Activated CD4-positive, alpha-beta memory T cell treated with anti-CD3 and anti-CD28 coated beads, Interleukin-2, amount 10 ng/mL, durations not matched to agents 7 days and 5 days (primary cell): Measurements from ENCODE around the gene ASTN2. TPM values are rescaled to one million over a fixed set of nuclear protein-coding genes. Genes with fewer than 3 reads are reported as not detected.

ENCODE experiments used
- CTCF ChIA-PET: fragments of 350-600 bp; sonication (Branson Sonifier 250); formaldehyde crosslinking; loops from one replicate; lab custom pipeline; 2021; ENCODE audit warnings: antibody characterized with exemption, inconsistent platforms; lab: Charles Lee
- POLR2A ChIA-PET: fragments of 350-600 bp; sonication (Branson Sonifier 250); formaldehyde crosslinking; loops from one replicate; lab custom pipeline; 2021; ENCODE audit warnings: antibody characterized with exemption; lab: Charles Lee
- DNase-seq: peaks from one replicate; pipeline ENCODE4 v3.0.0-alpha.2; 2020
- H3K27ac Mint-ChIP-seq: one replicate; pipeline ENCODE4 v1.8.0; 2021; ENCODE audit warnings: mild to moderate bottlenecking, mixed read lengths
- H3K27me3 Mint-ChIP-seq: one replicate; pipeline ENCODE4 v1.8.0; 2021; ENCODE audit warnings: mixed read lengths
- H3K36me3 Mint-ChIP-seq: one replicate; pipeline ENCODE4 v1.8.0; 2021; ENCODE audit warnings: low read depth, mixed read lengths
- H3K4me1 Mint-ChIP-seq: one replicate; pipeline ENCODE4 v1.8.0; 2021; ENCODE audit warnings: mixed read lengths
- H3K4me3 Mint-ChIP-seq: one replicate; pipeline ENCODE4 v1.8.0; 2021; ENCODE audit warnings: mild to moderate bottlenecking, mixed read lengths
- H3K9me3 Mint-ChIP-seq: one replicate; pipeline ENCODE4 v1.8.0; 2021; ENCODE audit warnings: mixed read lengths
- total RNA-seq, 2 experiments: library from RNA; stranded (reverse); gene quantifications; one replicate each; pipeline ENCODE4 v1.2.3, GENCODE V29; 2021

ASTN2 gene
- total RNA-seq, 2 experiments from 2014 or later, result 2.5 to 3.0 TPM

GRCh38 chr9:117268847-117269446 lies 145.9 kb downstream of the ASTN2 start:
- no peaks in the 10 kb centered on the region for H3K36me3 Mint-ChIP-seq
- H3K27ac Mint-ChIP-seq, result no peak overlapping the region
- CTCF ChIA-PET, result no interaction called here
- POLR2A ChIA-PET, result no interaction called here
- no peaks in the 10 kb centered on the region for H3K27me3 Mint-ChIP-seq
- no peaks in the 10 kb centered on the region for H3K4me1 Mint-ChIP-seq
- peaks cover 5% of the 10 kb centered on the region for H3K9me3 Mint-ChIP-seq
- no peak for DNase-seq
- H3K4me3 Mint-ChIP-seq, result no peak overlapping the region

GRCh38 chr9:117266855-117267497 lies 147.9 kb downstream of the ASTN2 start:
- no peaks in the 10 kb centered on the region for H3K27me3 Mint-ChIP-seq
- ChIA-PET POLR2A (no interaction called here), CTCF (no interaction called here)
- H3K4me1 Mint-ChIP-seq, result no peaks in the 10 kb centered on the region
- no peak overlapping the region for H3K27ac Mint-ChIP-seq
- H3K36me3 Mint-ChIP-seq, result no peaks in the 10 kb centered on the region
- H3K4me3 Mint-ChIP-seq, result no peak overlapping the region
- peaks cover 3% of the 10 kb centered on the region for H3K9me3 Mint-ChIP-seq
- DNase-seq, result no peak

DNA sequence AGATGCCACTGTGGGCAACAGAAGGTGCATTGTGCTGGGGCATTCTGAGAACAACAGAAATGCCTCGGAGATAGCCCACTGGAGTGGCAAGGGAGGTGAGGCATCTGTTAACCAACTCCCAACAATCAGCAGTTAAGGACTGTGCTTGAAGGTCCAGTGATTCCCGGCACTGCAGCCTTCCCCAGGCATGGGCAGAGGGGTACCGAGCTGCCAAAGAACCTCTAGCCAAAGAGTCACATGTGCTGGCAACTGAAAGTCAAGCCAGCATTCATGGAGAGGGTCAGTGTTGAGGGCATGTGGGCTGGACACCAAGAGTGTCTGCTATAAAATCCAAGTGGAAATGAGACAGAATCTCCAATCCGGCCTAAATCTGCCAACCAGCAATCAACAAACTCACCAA lies 149.6 kb downstream of the ASTN2 start:
- ChIA-PET POLR2A (no interaction called here), CTCF (no interaction called here)
- no peak overlapping the region for H3K4me3 Mint-ChIP-seq
- H3K27ac Mint-ChIP-seq, result no peak overlapping the region
- DNase-seq, result no peak
- no peaks in the 10 kb centered on the region for H3K27me3 Mint-ChIP-seq
- H3K9me3 Mint-ChIP-seq, result peaks cover 3% of the 10 kb centered on the region
- H3K4me1 Mint-ChIP-seq, result no peaks in the 10 kb centered on the region
- no peaks in the 10 kb centered on the region for H3K36me3 Mint-ChIP-seq

- no peak overlapping the region for H3K4me3 Mint-ChIP-seq
Measured at GRCh38 chr9:117258184-117258866, 156.5 kb downstream of the ASTN2 start.

DNA sequence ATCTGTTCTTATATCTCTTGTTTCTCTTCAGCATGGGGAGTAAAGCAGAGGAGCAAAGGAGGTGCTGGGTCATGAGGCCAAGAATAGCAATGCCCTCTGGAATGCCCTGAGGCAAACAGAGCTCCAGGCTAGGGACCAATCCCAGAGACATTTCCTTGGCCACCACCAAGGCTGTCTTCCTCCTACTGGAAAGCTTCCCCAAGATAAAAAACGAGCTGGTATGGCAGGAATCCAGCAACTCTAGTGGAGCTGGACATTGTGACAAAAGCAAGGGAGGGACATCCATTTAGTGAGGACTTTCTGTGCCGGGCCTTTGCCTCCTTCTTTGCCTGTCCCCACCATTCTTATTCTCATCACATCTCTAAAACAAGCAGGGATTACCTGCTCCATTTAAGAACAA lies 161.6 kb downstream of the ASTN2 start:
- CTCF ChIA-PET, result no interaction called here
- H3K4me1 Mint-ChIP-seq, result no peaks in the 10 kb centered on the region
- POLR2A ChIA-PET, result no interaction called here
- peaks cover 3% of the 10 kb centered on the region for H3K9me3 Mint-ChIP-seq
- no peaks in the 10 kb centered on the region for H3K27me3 Mint-ChIP-seq
- no peak overlapping the region for H3K4me3 Mint-ChIP-seq
- DNase-seq, result no peak
- H3K27ac Mint-ChIP-seq, result no peak overlapping the region
- H3K36me3 Mint-ChIP-seq, result no peaks in the 10 kb centered on the region

More at GRCh38 chr9:117258184-117258866, 156.5 kb downstream of the ASTN2 start:
- ChIA-PET CTCF (no interaction called here), POLR2A (no interaction called here)
- DNase-seq, result no peak
- H3K27ac Mint-ChIP-seq, result no peak overlapping the region
- H3K4me1 Mint-ChIP-seq, result no peaks in the 10 kb centered on the region
- H3K9me3 Mint-ChIP-seq, result peaks cover 2% of the 10 kb centered on the region
- no peaks in the 10 kb centered on the region for H3K36me3 Mint-ChIP-seq
- no peaks in the 10 kb centered on the region for H3K27me3 Mint-ChIP-seq

GRCh38 chr9:117250610-117251215 lies 164.1 kb downstream of the ASTN2 start:
- Mint-ChIP-seq H3K4me3 (no peak overlapping the region), H3K36me3 (no peaks in the 10 kb centered on the region), H3K9me3 (peaks cover 3% of the 10 kb centered on the region), H3K27ac (no peak overlapping the region), H3K27me3 (no peaks in the 10 kb centered on the region), H3K4me1 (no peaks in the 10 kb centered on the region)
- ChIA-PET CTCF (no interaction called here), POLR2A (no interaction called here)
- no peak for DNase-seq

DNA sequence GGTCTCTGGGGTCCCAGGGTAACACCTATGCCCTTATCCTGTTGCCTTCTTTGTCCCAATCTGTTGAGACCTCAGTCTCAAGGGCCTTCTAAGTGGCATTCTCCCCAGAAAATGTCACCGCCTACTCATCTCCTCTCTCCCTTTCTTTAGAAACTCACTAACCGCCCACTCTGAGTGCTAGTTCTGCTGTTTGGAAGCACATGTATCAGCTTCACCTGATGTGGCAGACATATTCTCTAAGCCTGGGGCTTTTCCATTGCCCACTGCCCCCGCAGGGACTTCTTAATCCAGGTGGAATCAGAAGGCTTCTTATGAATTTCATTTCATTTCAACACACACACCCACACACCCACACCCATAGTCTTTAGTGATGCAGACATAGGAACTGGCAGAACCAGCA lies 165.1 kb downstream of the ASTN2 start:
- Mint-ChIP-seq H3K27me3 (no peaks in the 10 kb centered on the region), H3K36me3 (no peaks in the 10 kb centered on the region), H3K4me3 (no peak overlapping the region), H3K9me3 (peaks cover 3% of the 10 kb centered on the region), H3K4me1 (no peaks in the 10 kb centered on the region), H3K27ac (no peak overlapping the region)
- CTCF ChIA-PET, result no interaction called here
- no peak for DNase-seq
- POLR2A ChIA-PET, result no interaction called here

DNA sequence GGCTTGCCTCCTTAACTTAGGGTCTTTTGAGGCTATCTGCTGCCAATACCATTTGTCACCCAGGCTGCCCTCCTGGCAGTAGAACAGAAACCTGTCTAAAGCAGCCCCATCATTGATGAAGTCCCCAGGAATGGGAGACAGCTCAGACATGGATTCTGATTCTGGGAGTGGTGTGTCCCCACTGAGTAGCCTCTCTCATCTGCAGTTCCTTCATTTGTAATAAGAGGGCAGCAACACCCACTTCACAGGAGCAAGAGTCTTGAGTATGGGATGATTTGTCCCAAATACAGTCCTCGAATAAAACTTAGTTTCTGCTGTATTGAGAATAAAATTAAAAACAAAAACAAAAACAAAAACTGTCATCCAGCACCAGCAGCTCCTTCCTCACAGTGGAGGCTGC lies 167.6 kb downstream of the ASTN2 start:
- ChIA-PET POLR2A (no interaction called here), CTCF (no interaction called here)
- H3K36me3 Mint-ChIP-seq, result no peaks in the 10 kb centered on the region

DNA sequence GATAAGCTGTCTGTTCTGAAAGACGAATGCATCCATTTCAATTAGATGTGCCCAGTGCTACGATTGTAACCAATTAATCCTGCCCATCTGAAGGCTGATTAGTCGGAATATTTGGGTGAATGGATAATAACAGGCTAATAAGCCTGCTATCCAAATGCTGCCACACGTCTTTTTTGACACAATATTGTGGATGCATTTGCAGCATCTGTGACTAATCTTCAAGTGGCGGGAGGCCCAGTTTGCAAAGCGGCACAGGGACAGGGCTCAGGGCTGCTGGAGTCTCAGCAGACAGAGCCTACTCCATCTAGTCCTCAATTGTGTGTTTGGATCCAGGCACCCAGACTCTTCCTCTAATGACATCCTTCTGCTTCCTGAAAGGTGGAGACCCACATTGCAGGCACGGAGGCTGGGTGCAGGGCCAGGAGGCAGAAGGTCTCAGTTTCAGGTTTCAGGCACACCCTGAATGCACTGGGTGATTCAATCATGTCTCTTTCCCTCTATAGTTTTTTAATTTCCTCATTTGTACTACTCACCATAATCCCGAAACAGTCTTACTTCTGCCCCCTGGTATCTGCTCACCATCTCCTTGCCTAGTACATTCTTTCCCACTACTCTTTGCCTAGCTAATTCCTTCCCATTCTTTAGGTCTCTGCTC lies 169.6 kb downstream of the ASTN2 start:
- H3K36me3 Mint-ChIP-seq, result no peaks in the 10 kb centered on the region
- no peaks in the 10 kb centered on the region for H3K4me1 Mint-ChIP-seq
- ChIA-PET CTCF (no interaction called here), POLR2A (no interaction called here)
- no peaks in the 10 kb centered on the region for H3K27me3 Mint-ChIP-seq
- H3K4me3 Mint-ChIP-seq, result no peak overlapping the region
- H3K9me3 Mint-ChIP-seq, result peaks cover 3% of the 10 kb centered on the region
- DNase-seq, result no peak
- H3K27ac Mint-ChIP-seq, result no peak overlapping the region

More for the DNA sequence above, 167.6 kb downstream of the ASTN2 start:
- Mint-ChIP-seq H3K27ac (no peak overlapping the region), H3K4me1 (no peaks in the 10 kb centered on the region), H3K4me3 (no peak overlapping the region), H3K9me3 (peaks cover 3% of the 10 kb centered on the region), H3K27me3 (no peaks in the 10 kb centered on the region)
- DNase-seq, result no peak

- Mint-ChIP-seq H3K27ac (no peak overlapping the region), H3K4me1 (no peaks in the 10 kb centered on the region), H3K27me3 (no peaks in the 10 kb centered on the region), H3K36me3 (no peaks in the 10 kb centered on the region), H3K4me3 (no peak overlapping the region), H3K9me3 (peaks cover 5% of the 10 kb centered on the region)
- ChIA-PET POLR2A (no interaction called here), CTCF (no interaction called here)
- DNase-seq, result no peak
Measured at GRCh38 chr9:117242082-117242481, 172.8 kb downstream of the ASTN2 start.

- Mint-ChIP-seq H3K9me3 (peaks cover 5% of the 10 kb centered on the region), H3K4me1 (no peaks in the 10 kb centered on the region)
- POLR2A ChIA-PET, result no interaction called here
Measured at GRCh38 chr9:117239428-117239827, 175.4 kb downstream of the ASTN2 start.

DNA sequence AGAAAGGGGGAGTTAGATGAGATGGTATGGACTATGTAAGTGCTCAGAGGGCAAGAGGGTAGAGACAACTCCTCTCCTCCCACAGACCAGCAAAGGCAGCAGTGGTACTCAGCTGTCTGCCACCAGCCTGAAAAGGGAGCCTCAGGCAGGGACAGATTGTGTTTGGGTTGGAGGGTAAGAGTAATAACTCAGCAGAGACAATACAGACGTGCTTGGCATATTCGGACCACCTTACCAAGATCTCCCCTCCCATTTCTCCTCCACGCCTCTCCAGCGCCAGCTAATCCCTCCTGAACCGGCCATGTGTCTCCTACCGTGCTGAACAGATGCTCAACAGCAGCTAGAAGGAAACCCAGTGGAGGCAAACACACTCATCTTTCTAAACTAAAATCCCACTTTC lies 180.8 kb downstream of the ASTN2 start:
- DNase-seq, result no peak
- Mint-ChIP-seq H3K27me3 (no peaks in the 10 kb centered on the region), H3K4me1 (no peaks in the 10 kb centered on the region), H3K4me3 (no peak overlapping the region), H3K27ac (no peak overlapping the region), H3K36me3 (no peaks in the 10 kb centered on the region), H3K9me3 (peaks cover 5% of the 10 kb centered on the region)
- ChIA-PET POLR2A (no interaction called here), CTCF (no interaction called here)

More at GRCh38 chr9:117239428-117239827, 175.4 kb downstream of the ASTN2 start:
- Mint-ChIP-seq H3K27me3 (no peaks in the 10 kb centered on the region), H3K36me3 (no peaks in the 10 kb centered on the region), H3K4me3 (no peak overlapping the region), H3K27ac (no peak overlapping the region)
- DNase-seq, result no peak
- CTCF ChIA-PET, result interaction anchor here (0.9 kb wide), 1 partner anchor 1213 kb away, joined by 3 read pairs; no protein-coding TSS in a partner anchor

DNA sequence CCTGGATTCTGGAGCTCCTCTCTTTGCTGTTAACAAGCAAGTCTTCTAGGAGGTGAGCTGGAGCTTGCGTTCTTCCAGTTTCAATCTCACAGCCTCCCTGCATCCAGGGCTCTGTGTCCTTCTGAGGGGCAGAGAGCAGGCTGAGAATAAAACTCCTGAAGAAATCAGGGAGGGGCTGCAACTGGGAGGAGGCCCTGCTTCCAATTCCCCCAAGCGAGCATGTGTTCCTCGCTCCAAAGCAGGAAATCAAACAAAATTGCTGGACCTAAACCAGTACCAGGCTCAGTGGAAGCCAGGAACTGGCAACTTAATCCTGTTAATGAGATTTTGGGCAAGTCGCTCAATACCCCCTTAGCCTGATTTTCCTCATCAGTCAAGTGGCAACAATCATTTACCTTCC lies 181.8 kb downstream of the ASTN2 start:
- Mint-ChIP-seq H3K27ac (no peak overlapping the region), H3K36me3 (no peaks in the 10 kb centered on the region), H3K9me3 (peaks cover 5% of the 10 kb centered on the region), H3K27me3 (no peaks in the 10 kb centered on the region), H3K4me1 (no peaks in the 10 kb centered on the region), H3K4me3 (no peak overlapping the region)
- no peak for DNase-seq
- POLR2A ChIA-PET, result no interaction called here
- CTCF ChIA-PET, result no interaction called here
